HCT116 (cell line): Measurements from ENCODE around the gene SPATA31E1.

Source experiments
- CEBPB ChIP-seq: IDR thresholded peaks from 2 replicates; pipeline ENCODE4 v1.6.1; 2012; ENCODE audit warnings: low read depth
- EGR1 ChIP-seq: IDR thresholded peaks from 2 replicates; pipeline ENCODE4 v1.6.1; 2012; ENCODE audit warnings: low read depth
- ELF1 ChIP-seq: IDR thresholded peaks from 2 replicates; pipeline ENCODE4 v1.6.1; 2012; ENCODE audit warnings: low read depth, borderline replicate concordance
- POLR2A ChIP-seq: IDR thresholded peaks from 2 replicates; pipeline ENCODE4 v1.7.0; 2011; ENCODE audit warnings: borderline replicate concordance; ENCODE audit not compliant: insufficient read depth, insufficient read length; ENCODE audit errors: extremely low read depth
- SIN3A ChIP-seq: IDR thresholded peaks from 2 replicates; pipeline ENCODE4 v1.6.1; 2012; ENCODE audit warnings: low read depth
- TF ChIP-seq, protein P1 (sequence below), 3 experiments: fragments of 200-600 bp in 1 of 3; sonication (generic) in 1 of 3; IDR thresholded peaks in 2 of 3; conservative IDR thresholded peaks in 1 of 3; 2 replicates each; pipeline ENCODE4 v1.5.1; 2012 to 2017; ENCODE audit warnings: low read depth in 2 of 3, low read length in 2 of 3, antibody characterized with exemption in 1 of 3, borderline replicate concordance in 1 of 3, control low read depth in 1 of 3, mild to moderate bottlenecking in 1 of 3, mixed read lengths in 1 of 3, mixed run types in 1 of 3, moderate library complexity in 1 of 3; ENCODE audit not compliant: insufficient read depth in 1 of 3
- TF ChIP-seq, protein P2 (sequence below): IDR thresholded peaks from 2 replicates; pipeline ENCODE4 v1.6.1; 2012; ENCODE audit warnings: low read depth

DNA sequence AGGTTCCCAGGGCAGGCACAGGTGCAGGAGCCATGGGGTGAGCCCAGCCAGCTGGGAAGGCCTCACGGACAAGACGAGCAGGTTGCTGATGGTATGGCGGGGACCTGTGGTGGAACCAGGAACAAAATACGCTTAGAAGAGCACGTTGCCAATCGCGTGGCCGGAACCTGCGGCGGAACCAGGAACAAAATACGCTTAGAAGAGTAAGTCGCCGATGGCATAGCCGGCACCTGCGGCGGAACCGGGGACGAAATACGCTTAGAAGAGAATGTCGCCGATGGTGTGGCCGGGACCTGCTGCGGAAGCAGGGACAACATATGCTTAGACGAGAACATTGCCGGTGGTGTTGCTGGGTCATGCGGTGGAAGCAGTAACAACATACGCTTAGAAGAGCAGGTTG lies 23.5 kb upstream of the SPATA31E1 start:
- TF ChIP-seq EGR1 (no peak), POLR2A (no peak), CEBPB (no peak), ELF1 (no peak), SIN3A (no peak)
- TF ChIP-seq, protein P1, sequence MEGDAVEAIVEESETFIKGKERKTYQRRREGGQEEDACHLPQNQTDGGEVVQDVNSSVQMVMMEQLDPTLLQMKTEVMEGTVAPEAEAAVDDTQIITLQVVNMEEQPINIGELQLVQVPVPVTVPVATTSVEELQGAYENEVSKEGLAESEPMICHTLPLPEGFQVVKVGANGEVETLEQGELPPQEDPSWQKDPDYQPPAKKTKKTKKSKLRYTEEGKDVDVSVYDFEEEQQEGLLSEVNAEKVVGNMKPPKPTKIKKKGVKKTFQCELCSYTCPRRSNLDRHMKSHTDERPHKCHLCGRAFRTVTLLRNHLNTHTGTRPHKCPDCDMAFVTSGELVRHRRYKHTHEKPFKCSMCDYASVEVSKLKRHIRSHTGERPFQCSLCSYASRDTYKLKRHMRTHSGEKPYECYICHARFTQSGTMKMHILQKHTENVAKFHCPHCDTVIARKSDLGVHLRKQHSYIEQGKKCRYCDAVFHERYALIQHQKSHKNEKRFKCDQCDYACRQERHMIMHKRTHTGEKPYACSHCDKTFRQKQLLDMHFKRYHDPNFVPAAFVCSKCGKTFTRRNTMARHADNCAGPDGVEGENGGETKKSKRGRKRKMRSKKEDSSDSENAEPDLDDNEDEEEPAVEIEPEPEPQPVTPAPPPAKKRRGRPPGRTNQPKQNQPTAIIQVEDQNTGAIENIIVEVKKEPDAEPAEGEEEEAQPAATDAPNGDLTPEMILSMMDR (IDR thresholded peaks at IDR 0.05 in 2 of 3, conservative IDR thresholded peaks at IDR 0.05 in 1 of 3; ENCODE audit: borderline replicate concordance in 1 of 3, insufficient read depth in 1 of 3, low read depth in 2 of 3, low read length in 2 of 3): no peak
- TF ChIP-seq, protein P2, sequence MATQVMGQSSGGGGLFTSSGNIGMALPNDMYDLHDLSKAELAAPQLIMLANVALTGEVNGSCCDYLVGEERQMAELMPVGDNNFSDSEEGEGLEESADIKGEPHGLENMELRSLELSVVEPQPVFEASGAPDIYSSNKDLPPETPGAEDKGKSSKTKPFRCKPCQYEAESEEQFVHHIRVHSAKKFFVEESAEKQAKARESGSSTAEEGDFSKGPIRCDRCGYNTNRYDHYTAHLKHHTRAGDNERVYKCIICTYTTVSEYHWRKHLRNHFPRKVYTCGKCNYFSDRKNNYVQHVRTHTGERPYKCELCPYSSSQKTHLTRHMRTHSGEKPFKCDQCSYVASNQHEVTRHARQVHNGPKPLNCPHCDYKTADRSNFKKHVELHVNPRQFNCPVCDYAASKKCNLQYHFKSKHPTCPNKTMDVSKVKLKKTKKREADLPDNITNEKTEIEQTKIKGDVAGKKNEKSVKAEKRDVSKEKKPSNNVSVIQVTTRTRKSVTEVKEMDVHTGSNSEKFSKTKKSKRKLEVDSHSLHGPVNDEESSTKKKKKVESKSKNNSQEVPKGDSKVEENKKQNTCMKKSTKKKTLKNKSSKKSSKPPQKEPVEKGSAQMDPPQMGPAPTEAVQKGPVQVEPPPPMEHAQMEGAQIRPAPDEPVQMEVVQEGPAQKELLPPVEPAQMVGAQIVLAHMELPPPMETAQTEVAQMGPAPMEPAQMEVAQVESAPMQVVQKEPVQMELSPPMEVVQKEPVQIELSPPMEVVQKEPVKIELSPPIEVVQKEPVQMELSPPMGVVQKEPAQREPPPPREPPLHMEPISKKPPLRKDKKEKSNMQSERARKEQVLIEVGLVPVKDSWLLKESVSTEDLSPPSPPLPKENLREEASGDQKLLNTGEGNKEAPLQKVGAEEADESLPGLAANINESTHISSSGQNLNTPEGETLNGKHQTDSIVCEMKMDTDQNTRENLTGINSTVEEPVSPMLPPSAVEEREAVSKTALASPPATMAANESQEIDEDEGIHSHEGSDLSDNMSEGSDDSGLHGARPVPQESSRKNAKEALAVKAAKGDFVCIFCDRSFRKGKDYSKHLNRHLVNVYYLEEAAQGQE: no peak
